ENCODE results near the gene C11orf21. TPM values are rescaled to one million over a fixed set of nuclear protein-coding genes. Genes with fewer than 3 reads are reported as not detected.
"Not testable (repeated sequence)": the region's sequence is repeated elsewhere in the genome, so short reads cannot be mapped to it uniquely, and the experiment has no call there.

C11orf21 gene
- total RNA-seq, 2 donors from 2014 or later: 4.8 to 19.1 TPM

DNA sequence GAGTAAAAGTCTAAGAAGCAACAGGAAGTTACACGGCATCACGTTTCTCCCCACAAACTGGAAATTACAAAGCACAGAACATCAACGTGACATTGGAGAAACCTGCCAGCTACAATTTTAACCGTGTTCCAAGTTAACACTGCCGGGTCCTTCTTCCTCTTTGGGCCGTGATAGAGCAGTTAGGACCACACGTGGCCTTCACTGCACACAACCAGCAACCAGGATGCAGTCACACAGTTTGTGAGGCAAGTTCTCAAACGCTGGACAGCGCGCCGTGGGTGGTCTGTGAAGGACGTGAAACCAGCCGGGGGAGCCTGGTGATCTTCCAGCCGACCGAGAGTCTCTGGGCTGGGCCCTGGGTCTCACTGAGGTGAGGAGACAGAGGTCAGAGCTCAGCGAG lies 14.6 kb downstream of the C11orf21 start:
- DNase-seq (no peak), ATAC-seq (no peak)
- intact Hi-C loops (cut with DNase I): no loop called here

DNA sequence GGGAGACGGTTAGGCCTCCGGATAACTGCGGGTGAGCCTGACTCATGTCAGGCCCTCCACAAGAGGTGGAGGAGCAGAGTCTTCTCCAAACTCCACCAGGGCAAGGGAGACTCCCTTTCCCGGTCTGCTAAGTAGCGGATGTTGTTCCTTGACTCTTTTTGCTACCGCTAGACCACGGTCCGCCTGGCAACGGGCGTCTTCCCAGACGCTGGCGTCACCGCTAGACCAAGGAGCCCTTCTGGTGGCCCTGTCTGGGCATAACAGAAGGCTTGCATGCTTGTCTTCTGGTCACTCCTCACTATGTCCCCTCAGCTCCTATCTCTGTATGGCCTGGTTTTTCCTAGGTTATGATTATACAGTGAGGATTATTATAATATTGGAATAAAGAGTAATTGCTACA lies 15.4 kb downstream of the C11orf21 start:
- intact Hi-C loops (cut with DNase I); ATAC-seq; DNase-seq: not testable (repeated sequence)

DNA sequence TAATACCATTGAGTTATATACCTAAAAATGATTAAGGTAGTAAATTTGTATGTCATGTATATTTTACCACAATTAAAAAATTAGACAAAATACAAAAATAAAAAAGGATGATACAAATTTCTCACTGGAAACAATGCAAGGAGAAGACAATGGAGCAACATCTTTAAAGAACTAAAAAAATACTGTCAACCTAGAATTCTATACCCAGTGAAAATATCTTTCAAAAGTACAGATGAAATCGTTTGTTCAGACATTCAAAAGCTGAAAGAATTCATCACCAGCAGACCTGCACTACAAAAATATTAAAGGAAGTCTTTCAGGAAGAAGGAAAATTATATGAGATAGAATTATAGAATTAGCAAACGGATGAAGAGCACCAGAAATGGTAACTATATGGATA lies 21.5 kb downstream of the C11orf21 start:
- intact Hi-C loops (cut with DNase I): no loop called here
- ATAC-seq (no peak), DNase-seq (no peak)

DNA sequence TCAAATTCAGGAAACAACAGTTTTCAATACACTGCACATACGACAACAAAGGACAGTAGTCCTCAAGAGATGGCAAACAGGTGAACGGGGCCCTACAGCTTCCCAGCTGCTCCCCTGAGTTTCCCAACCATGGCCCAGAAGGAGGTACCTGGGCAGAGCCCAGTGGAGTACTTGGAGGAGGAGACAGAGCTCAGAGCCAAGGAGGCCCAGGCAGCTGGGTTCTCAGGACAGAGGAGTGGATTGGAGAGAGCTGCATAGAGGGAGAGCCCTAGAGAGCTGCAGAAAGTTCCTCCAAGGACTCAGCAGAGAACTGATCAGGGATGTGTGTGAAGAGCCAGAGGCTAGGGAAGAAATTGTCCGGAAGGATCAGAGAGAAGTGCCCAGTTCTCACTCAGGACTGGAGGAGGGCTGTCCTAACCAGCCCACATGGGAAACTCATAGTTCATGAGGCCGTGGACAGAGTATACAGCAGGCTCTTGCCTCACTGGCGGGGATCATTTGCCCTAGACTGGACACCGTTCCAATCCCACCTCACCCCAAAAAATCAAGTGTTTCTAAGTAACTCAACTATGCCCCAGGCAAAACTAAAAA lies 23.7 kb downstream of the C11orf21 start:
- DNase-seq (no peak), ATAC-seq (no peak)
- intact Hi-C loops (cut with DNase I): no loop called here

DNA sequence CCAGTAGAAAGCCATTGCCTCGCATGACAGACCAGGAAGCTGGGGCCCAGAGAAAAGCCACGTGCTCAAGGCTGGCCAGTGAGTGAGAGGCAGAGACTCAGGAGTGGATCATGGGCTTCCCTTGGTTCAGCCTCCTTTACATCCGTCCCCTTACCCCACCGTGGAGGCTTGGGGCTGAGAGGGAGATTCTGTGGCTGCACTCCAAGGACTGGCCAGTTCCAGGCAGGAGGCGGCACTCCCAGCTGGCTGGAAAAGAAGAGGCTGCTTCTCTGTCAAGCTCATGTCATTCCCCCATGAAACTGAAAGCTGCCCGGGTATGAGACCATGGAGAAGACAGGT lies 24.7 kb downstream of the C11orf21 start:
- DNase-seq (no peak), ATAC-seq (no peak)
- intact Hi-C loops (cut with DNase I): no loop called here

DNA sequence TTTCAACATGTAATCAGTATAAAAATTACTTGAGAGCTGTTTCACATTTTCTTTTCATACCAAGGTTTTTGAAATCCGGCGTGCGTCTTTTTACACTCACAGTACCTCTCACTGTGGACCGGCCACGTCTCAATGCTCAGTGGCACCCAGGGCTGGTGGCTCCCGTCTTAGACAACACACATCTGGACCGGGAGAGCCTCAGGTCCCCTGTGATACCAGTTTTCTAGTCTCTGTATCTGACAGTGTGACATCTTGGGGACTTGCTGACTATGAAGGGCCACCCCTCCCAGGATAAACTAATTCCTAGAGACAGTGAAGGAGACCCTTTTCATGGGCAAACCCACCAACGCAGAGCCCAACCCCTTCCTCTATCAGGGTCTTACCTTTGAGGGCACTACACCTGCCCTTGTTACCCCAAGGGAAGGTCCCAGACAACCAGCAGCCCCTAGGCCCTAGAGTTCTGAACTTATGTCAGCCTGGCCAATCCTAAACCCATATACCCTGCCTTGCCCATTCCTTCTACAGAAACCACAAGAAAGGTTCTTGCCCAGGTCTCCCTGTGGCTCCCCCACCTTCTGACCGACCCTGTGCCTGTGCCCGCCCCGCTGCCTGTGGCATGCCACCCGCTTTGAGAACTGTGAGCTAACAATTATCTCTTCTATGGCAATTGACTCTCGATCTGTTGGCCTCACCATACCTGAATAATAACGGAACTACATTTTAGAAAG lies 25.3 kb downstream of the C11orf21 start:
- no peak for ATAC-seq
- intact Hi-C loops (cut with DNase I): no loop called here
- DNase-seq: no peak

DNA sequence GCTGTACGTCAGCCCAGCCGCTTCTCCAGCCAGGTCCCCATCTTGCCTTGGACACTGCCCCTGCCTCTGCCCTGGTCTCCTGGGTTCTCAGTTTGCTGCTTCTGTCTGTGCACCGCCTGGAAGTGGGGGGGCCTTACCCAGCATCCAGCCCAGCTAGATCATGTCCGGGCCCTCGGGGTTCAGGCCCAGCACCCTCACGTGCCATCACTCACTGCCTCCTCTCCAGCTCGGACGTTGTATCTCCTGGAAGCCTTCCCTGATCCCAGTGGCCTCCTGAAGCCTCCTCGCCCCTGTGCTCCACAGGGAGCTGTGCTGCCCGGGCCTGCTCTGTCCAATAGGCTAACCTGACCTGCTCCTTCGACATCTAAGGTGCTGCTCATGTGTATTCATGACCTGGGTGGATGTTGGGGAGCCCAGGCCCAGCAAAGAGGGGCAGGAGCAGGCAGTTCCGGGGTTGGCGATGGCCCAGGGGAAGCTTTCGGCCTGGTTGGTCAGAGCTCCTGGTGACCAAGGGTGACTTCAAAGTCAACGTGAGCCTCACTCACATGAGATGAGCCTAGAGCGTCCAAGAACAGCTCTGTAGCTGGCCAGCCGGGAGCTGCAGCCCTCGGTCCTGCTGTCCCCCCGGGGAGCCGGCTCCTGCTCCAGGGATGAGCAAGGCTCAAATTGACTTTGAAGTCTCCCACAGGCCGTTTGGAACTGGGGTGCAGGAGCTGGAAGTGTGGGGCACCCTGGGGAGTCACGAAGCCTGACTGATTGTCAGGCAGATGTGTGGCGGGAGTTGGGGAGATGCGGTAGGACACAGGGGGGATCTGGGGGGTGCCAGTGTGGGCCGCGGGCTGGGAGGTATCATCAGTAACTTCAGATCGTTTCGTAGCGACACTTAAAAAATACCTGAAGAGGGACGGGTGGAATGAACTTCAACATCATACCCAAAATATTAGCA lies 26.1 kb downstream of the C11orf21 start:
- DNase-seq: peak; percentile 10
- ATAC-seq: no peak
- intact Hi-C loops (cut with DNase I): no loop called here

DNA sequence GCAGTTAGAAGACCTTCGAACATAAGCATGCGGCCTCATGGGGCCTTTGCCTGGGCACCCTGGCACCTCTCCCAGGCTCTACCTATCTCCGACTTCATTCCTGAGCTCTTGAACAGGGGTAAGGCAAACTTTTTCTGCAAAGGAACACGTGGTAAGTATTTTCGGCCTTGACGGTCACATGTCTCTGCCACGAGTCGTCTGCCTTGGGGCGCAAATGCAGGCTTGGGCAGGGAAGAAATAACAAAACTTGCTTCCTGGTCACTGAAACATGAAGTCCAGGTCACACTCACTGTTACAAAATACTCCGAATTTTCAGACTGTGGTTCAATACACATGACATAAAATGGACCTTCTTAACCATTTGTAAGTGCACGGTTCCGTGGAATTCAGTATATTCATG lies 27.9 kb downstream of the C11orf21 start:
- intact Hi-C loops (cut with DNase I): no loop called here
- ATAC-seq (no peak), DNase-seq (no peak)

DNA sequence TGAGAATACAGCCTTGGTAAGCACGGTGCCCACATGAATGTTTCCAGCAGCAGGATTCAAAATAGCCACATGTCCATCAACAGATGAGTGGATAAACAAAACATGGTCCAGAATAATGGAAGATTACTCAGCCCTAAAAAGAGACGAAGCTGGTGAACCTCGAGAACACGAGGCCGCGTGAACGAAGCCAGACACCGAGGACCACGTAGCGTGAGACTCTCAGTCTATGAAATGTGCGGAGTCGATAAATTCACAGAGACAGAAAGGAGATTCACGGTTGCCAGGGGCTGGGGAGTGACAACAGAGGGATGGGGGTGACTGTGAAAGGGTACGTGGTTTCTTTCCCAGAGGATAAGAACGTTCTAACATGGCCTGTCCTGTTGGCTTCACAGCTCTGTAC lies 28.4 kb downstream of the C11orf21 start:
- intact Hi-C loops (cut with DNase I): no loop called here
- ATAC-seq (no peak), DNase-seq (no peak)

DNA sequence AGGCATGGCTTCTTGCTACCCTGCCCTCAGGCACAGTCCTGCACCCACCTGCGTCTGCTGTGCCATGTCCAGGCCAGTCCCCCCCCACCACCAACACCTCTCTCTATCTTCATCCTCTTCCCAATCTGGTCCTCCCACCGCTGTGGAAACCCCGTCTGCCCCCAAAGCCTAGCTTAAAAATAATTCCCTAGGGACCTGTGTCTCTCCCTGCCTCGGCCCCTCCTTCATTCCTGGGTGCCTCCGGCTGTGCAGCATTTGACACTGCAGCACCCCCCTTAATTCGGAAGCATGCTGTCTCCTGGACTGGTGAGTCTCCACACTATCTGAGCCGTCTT lies 28.8 kb downstream of the C11orf21 start:
- no peak for ATAC-seq

DNA sequence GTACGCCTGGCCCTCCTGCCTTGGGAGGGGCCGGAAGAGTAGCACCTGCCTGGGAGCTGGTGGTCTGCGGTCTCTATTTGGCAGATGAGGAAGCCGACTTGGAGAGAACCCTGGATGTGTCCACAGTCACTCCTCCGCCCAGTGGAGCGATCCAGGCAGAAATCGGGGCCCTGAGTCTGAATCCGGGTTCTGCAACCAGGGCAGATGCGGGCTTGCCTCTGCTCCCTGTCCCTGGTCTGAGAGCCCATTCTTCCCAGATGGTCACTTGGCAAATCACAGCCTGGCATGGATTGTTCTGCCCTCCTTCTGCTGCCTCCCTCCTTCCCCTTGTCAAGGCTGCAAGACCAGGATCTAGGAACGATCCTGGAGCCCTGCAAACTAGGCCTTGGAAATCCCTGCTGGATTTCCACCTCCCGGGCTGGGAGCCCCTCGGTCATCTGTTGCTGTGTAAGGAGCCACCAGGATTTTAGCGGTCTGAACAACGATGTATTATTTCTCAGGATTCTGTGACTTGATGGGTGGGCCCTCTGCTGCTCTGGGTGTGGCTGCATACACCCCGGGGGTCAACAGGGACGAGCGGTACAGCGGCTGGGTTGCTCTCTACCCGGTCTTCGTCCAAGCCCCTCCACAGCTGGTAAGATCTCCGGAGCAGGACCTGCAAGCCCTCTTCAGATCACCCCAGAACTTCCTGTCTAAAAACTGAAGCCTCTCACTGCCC lies 29.3 kb downstream of the C11orf21 start:
- DNase-seq (peak; percentile 10), ATAC-seq (no peak)
- intact Hi-C loops (cut with DNase I): no loop called here

More for the DNA sequence above, 28.8 kb downstream of the C11orf21 start:
- intact Hi-C loops (cut with DNase I): no loop called here
- no peak for DNase-seq

DNA sequence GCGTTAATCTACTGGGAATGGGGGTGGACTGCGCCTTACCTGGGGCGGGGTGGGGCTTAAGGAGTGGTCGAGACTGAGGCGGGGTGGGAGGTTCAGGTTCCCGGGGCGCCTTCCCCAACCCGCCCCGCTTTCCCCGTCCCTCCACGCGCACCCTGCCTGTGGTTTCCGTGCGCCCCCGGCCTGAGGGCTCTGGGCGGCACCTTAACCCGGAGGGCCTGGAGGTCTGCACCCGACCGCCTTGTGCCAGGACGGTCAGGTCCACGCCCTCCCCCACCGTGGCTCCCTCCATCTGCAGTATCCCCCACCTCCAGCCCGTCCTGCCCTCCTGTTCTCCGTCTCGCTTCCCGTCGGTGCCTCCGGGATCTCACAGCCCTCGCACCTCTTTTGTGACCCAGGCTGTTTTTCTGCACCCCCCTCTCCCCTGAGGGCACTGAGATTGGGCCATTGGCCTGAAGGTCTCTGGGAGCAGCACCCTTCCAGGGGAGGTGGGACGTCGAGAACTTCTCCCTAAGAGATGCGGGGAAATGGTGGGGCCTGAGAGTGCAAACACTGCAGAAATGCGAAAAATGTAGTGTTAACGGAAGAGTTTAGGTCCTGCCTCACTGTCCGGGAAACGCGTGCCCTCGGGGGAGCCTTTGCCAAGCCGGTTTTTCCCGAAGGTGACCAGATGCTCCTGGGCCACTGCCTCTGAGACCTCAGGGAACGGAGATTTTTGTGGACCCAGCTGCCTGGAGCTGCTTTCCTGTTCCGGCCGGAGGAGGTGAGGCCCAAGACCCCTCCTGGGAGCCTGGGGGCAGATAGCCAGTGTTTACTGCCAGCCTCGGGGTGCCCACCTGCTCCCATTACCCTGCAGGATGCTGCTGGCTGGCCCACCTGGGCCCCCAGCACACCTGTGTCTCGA lies 30.1 kb downstream of the C11orf21 start:
- DNase-seq (peak; percentile 14), ATAC-seq (no peak)
- intact Hi-C loops (cut with DNase I): no loop called here

DNA sequence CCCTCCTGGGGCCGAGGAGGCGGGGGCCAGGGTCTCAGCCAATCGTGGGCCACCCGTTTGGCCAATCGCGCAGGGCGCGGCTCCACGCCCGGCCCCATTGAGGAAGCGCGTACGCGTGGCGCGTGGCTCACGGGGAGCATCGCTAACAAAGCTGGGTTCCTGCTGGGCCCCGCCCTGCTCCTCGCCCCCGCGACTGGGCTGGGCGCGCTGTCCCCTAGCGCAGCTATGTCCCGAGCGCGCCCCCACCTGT lies 30.7 kb downstream of the C11orf21 start:
- intact Hi-C loops (cut with DNase I): no loop called here
- ATAC-seq (peak; percentile 42 to 56), DNase-seq (peak; percentile 45)

DNA sequence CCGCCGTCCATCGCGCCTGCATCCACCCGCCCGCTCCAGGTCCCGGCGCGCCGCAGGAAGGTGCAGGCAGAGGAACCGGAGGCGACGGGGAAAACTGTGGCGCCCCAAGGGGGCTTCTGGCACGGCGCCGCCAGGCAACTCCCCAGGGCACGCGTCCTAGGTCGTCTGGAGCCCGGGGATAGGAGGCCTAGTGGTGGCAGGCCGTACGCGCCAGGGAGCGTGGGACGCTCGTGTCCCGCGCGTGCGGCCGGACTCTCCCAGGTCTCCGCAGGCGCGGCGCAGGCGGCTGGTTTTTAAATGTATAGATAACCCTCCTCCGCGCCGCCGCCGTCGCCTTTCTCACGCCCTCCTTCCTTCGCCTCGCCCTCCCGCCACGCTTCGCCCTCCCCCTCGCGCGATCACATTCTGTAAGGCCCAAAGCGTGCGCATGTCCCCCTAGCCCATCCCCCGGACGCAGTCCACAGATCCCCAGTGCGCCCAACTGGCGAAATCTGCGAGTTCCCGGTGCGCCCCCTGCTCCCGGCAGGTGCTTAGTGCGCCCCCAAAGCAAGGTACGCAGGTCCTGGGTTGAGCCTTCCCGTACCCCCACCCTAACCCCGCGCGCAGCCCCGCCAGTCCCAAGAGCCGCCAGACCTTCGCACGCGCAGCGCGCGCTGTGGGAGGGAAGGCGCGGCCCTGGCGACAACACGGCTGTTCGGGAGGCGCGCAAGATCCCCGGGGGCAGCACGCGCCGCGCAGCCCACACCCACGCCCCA lies 31.2 kb downstream of the C11orf21 start, which contains the start of gene ASCL2:
Gene ASCL2 (minus strand): TSS at position 267 of the 755 bp plus-strand sequence. CDS start 256 bp downstream, at position 11.
- intact Hi-C loops (cut with DNase I): no loop called here

DNA sequence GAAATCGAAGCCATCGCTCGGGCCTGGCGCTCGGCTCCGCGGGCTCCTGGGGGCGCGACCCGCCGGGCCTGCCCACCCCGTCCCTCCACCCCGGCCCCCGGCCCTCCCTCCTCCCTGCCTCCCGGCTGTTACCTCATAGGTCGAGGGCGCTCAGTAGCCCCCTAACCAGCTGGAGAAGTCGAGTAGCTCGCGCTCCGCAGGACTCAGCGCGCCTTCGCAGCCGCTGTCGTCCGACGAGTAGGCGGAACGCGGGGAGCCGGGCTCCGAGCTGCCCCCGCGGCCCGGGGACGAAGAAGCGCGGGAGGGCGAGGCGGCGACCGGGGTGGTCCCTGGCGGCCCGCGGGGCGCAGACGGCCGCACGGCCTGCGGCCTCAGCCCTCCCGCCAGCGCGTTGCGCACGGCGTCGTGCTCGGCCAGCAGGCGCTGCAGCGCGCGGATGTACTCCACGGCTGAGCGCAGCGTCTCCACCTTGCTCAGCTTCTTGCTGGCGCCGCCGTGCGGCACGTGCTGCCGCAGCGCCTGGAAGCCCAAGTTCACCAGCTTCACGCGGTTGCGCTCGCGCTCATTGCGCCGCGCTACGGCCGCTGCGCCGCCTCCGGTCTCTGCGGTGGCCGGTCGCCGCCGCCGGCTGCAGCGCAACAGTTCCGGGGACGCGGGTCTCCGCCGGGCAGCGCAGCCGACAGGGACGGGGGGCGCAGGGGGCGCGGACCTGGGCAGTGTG lies 32.0 kb downstream of the C11orf21 start:
- DNase-seq (peak; percentile 50), ATAC-seq (peak; percentile 39 to 46)
- intact Hi-C loops (cut with DNase I): no loop called here

More for the DNA sequence above, 31.2 kb downstream of the C11orf21 start, which contains the start of gene ASCL2:
- DNase-seq (no peak), ATAC-seq (no peak)

DNA sequence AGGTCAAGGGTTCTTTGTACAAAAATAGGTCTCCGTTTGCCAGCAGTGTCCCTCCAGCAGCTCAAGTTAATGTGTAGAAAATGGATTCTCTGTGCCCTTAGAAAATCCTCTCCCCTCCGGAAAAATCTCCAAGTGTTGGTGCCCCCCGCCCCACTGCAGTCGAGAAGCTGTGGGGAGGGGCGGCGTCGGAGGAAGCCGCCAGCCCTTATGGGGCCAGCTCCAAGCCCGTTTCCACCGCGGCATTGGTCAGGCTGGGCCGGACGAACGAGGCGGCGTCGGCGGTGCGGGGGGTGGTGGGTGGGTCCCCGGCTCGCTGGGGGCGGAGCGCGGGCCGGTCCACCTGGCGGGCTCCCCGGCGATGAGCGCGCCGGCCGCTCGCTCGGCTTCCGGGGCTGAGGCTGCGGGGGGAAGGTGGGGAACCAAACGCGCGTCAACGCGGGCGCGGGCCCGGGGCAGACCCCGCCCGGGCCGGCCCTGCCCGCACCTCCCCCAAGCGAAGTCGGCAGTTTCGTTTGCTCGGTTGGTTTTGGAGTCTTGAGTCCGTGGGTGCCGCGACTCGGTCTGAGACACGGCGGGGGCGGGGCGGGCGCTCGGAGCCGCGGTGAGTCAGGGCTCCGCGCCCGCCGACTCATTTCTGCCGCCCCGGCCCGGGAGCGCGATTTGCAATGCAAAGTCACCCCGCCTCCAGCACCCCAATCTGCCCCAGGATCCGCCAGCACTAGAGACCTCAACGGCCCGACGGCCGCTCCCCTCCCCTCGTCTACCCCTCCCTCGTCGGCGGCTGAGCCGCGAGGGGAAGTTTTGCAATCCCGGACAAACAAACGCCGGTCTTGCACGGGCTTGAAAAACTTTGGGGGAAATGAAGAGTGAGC lies 32.8 kb downstream of the C11orf21 start:
- DNase-seq (peak; percentile 48), ATAC-seq (peak; percentile 51 to 56)
- intact Hi-C loops (cut with DNase I): no loop called here

All from left cardiac atrium (tissue), 4 donors.